H9 (cell line): ENCODE results near the gene RBM34. TPM values are rescaled to one million over a fixed set of nuclear protein-coding genes. Genes with fewer than 3 reads are reported as not detected.
A peak's percentile ranks its signal among the peaks of the same experiment; 100 is the strongest.
"Not testable (repeated sequence)": the region's sequence is repeated elsewhere in the genome, so short reads cannot be mapped to it uniquely, and the experiment has no call there.

ENCODE experiments used
- DNase-seq: peaks from one replicate; pipeline ENCODE4 v3.0.0-alpha.2; 2017
- H2AFZ ChIP-seq: one replicate; pipeline ENCODE4 v1.6.1; 2013; ENCODE audit warnings: mild to moderate bottlenecking, low read length, control low read depth, moderate library complexity
- H2AK5ac ChIP-seq: 2 replicates; pipeline ENCODE4 v1.6.1; 2013; ENCODE audit warnings: low read length, control low read depth, mixed read lengths; ENCODE audit not compliant: insufficient read length
- H2BK120ac ChIP-seq: one replicate; pipeline ENCODE4 v1.6.1; 2013; ENCODE audit warnings: low read depth, mild to moderate bottlenecking, low read length, control low read depth, inconsistent platforms; ENCODE audit not compliant: poor library complexity, severe bottlenecking
- H2BK12ac ChIP-seq: 2 replicates; pipeline ENCODE4 v1.6.1; 2013; ENCODE audit warnings: low read length, control low read depth, mixed read lengths, low read depth; ENCODE audit not compliant: insufficient read length
- H2BK15ac ChIP-seq: 2 replicates; pipeline ENCODE4 v1.6.1; 2013; ENCODE audit warnings: low read depth, low read length, control low read depth
- H2BK20ac ChIP-seq: one replicate; pipeline ENCODE4 v1.6.1; 2013; ENCODE audit warnings: low read depth, mild to moderate bottlenecking, low read length, control low read depth, inconsistent platforms; ENCODE audit not compliant: poor library complexity, severe bottlenecking
- H2BK5ac ChIP-seq: 2 replicates; pipeline ENCODE4 v1.6.1; 2013; ENCODE audit warnings: low read length, control low read depth, mixed read lengths; ENCODE audit not compliant: insufficient read length
- H3K14ac ChIP-seq: 2 replicates; pipeline ENCODE4 v1.6.1; 2013; ENCODE audit warnings: low read length, control low read depth; ENCODE audit not compliant: insufficient read depth
- H3K18ac ChIP-seq: 2 replicates; pipeline ENCODE4 v1.6.1; 2013; ENCODE audit warnings: low read depth, mild to moderate bottlenecking, mixed read lengths, low read length, control low read depth; ENCODE audit not compliant: insufficient read length
- H3K23ac ChIP-seq: 2 replicates; pipeline ENCODE4 v1.6.1; 2013; ENCODE audit warnings: low read length, control low read depth, mixed read lengths, low read depth; ENCODE audit not compliant: insufficient read length
- H3K23me2 ChIP-seq: 2 replicates; pipeline ENCODE4 v1.6.1; 2013; ENCODE audit warnings: low read depth, mild to moderate bottlenecking, mixed read lengths, low read length, control low read depth; ENCODE audit not compliant: insufficient read length, poor library complexity, severe bottlenecking
- H3K27ac ChIP-seq: 2 replicates; pipeline ENCODE4 v1.5.1; 2013; ENCODE audit warnings: low read length, control low read depth, mixed read lengths, low read depth; ENCODE audit not compliant: insufficient read length
- H3K27me3 ChIP-seq: 2 replicates; pipeline ENCODE4 v1.6.1; 2013; ENCODE audit warnings: low read length, control low read depth, inconsistent platforms; ENCODE audit not compliant: insufficient read depth
- H3K4ac ChIP-seq: 2 replicates; pipeline ENCODE4 v1.6.1; 2013; ENCODE audit warnings: low read depth, mild to moderate bottlenecking, control low read depth, inconsistent platforms, low read length, moderate library complexity
- H3K4me1 ChIP-seq: 2 replicates; pipeline ENCODE4 v1.6.1; 2013; ENCODE audit warnings: low read length, control low read depth, inconsistent platforms; ENCODE audit not compliant: insufficient read depth
- H3K4me2 ChIP-seq: 2 replicates; pipeline ENCODE4 v1.6.1; 2013; ENCODE audit warnings: low read length, control low read depth, mixed read lengths; ENCODE audit not compliant: insufficient read length, insufficient read depth
- H3K56ac ChIP-seq: 2 replicates; pipeline ENCODE4 v1.6.1; 2013; ENCODE audit warnings: low read depth, mild to moderate bottlenecking, mixed read lengths, low read length, control low read depth; ENCODE audit not compliant: insufficient read length
- H3K79me1 ChIP-seq: 2 replicates; pipeline ENCODE4 v1.6.1; 2013; ENCODE audit warnings: low read depth, mild to moderate bottlenecking, moderate library complexity, low read length, control low read depth, inconsistent platforms; ENCODE audit not compliant: insufficient read depth, poor library complexity, severe bottlenecking
- H3K79me2 ChIP-seq: 2 replicates; pipeline ENCODE4 v1.6.1; 2013; ENCODE audit warnings: low read length, control low read depth, inconsistent platforms; ENCODE audit not compliant: insufficient read depth
- H3K9ac ChIP-seq: 2 replicates; pipeline ENCODE4 v1.6.1; 2013; ENCODE audit warnings: low read length, control low read depth, mixed read lengths; ENCODE audit not compliant: insufficient read length; ENCODE audit errors: extremely low read depth
- H3K9me3 ChIP-seq: one replicate; pipeline ENCODE4 v1.6.1; 2013; ENCODE audit warnings: low read depth, low read length, inconsistent platforms; ENCODE audit not compliant: control insufficient read depth
- H3T11ph ChIP-seq: one replicate; pipeline ENCODE4 v1.6.1; 2013; ENCODE audit warnings: mild to moderate bottlenecking, low read length, control low read depth, inconsistent platforms
- H4K20me1 ChIP-seq: one replicate; pipeline ENCODE4 v1.6.1; 2013; ENCODE audit not compliant: control insufficient read depth, insufficient read length, insufficient read depth
- H4K5ac ChIP-seq: 2 replicates; pipeline ENCODE4 v1.6.1; 2013; ENCODE audit warnings: low read depth, mild to moderate bottlenecking, mixed read lengths, low read length, control low read depth; ENCODE audit not compliant: insufficient read length
- H4K8ac ChIP-seq: replicated peaks from 2 replicates; pipeline ENCODE4 v1.6.1; 2013; ENCODE audit warnings: low read length, control low read depth, mixed read lengths, low read depth; ENCODE audit not compliant: insufficient read length
- H4K91ac ChIP-seq: 2 replicates; pipeline ENCODE4 v1.6.1; 2013; ENCODE audit warnings: low read depth, mild to moderate bottlenecking, moderate library complexity, mixed read lengths, low read length, control low read depth; ENCODE audit not compliant: insufficient read length
- H3K27ac Mint-ChIP-seq, 3 experiments: 2 replicates in 2 of 3; 3 replicates in 1 of 3; pipeline ENCODE4 v1.8.0; 2020 to 2021; ENCODE audit warnings: mixed read lengths in 3 of 3, mild to moderate bottlenecking in 1 of 3, moderate library complexity in 1 of 3
- H3K27me3 Mint-ChIP-seq: 2 replicates; pipeline ENCODE4 v1.8.0; 2021; ENCODE audit warnings: low read depth, mild to moderate bottlenecking, moderate library complexity, mixed read lengths
- H3K36me3 Mint-ChIP-seq, 3 experiments: 2 replicates in 2 of 3; 3 replicates in 1 of 3; pipeline ENCODE4 v1.8.0; 2020 to 2021; ENCODE audit warnings: low read depth in 3 of 3, mixed read lengths in 3 of 3; ENCODE audit not compliant: insufficient read depth in 1 of 3
- H3K4me1 Mint-ChIP-seq, 2 experiments: 2 replicates each; pipeline ENCODE4 v1.8.0; 2020; ENCODE audit warnings: mixed read lengths in 2 of 2
- H3K4me3 Mint-ChIP-seq, 2 experiments: 2 replicates in 1 of 2; 3 replicates in 1 of 2; pipeline ENCODE4 v1.8.0; 2020 to 2021; ENCODE audit warnings: mild to moderate bottlenecking in 2 of 2, mixed read lengths in 2 of 2, moderate library complexity in 1 of 2
- H3K9me3 Mint-ChIP-seq, 2 experiments: 2 replicates in 1 of 2; 3 replicates in 1 of 2; pipeline ENCODE4 v1.8.0; 2020; ENCODE audit warnings: mild to moderate bottlenecking in 2 of 2, mixed read lengths in 2 of 2, moderate library complexity in 1 of 2
- CTCF ChIP-seq: fragments of 200-600 bp; sonication (generic); conservative IDR thresholded peaks from 3 replicates; pipeline ENCODE4 v1.8.0; 2021; ENCODE audit warnings: antibody characterized with exemption, mild to moderate bottlenecking
- WGBS: extraction: QIAGEN DNeasy Blood & Tissue Kit; methylation state at CpG from one replicate; pipeline ENCODE4 v1.1.7; 2013; ENCODE audit warnings: missing lambda C conversion rate, low lambda C conversion rate, mixed read lengths; ENCODE audit not compliant: insufficient read length; ENCODE audit errors: extremely low coverage; 5-methylcytosine and 5-hydroxymethylcytosine counted together
- total RNA-seq: library from RNA; stranded (reverse); gene quantifications from 2 replicates; pipeline ENCODE4 v1.2.1, GENCODE V29; 2021

RBM34 gene
- total RNA-seq, 1 experiment from 2014 or later: 121 TPM

DNA sequence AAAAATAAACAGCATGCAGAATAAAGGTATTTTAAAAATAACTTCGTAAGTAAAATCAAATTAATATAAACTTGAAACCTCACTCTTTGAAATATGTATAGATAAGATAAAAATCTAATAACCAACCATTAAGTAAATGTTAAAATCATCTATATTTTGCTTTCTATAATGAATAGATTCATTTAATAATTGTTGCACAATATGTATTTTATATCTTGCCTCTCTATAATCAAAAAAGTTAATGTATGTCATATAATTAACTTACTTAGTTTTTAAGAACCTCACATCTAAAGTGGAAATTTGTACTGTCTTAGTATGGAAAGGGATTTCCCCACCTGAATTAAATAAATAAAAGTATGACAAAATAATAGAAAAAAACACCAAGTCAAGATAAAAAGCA, 42.4 kb upstream of the RBM34 start:
- Histone ChIP-seq H2BK120ac (no peak overlapping the region), H3K9ac (no peak overlapping the region), H4K91ac (no peak overlapping the region), H4K5ac (no peak overlapping the region), H2BK5ac (no peak overlapping the region), H3K4me2 (no peak overlapping the region), H3K4me1 (no peaks in the 10 kb centered on the region), H4K20me1 (no peaks in the 10 kb centered on the region), H2BK20ac (no peak overlapping the region), H2BK15ac (no peak overlapping the region), H3K56ac (no peak overlapping the region), H3K4ac (no peak overlapping the region), H3K27ac (no peak overlapping the region), H2AK5ac (no peak overlapping the region), H3K14ac (no peak overlapping the region), H2BK12ac (no peak overlapping the region), H3K23me2 (no peaks in the 10 kb centered on the region), H3K79me1 (no peaks in the 10 kb centered on the region), H3K79me2 (no peaks in the 10 kb centered on the region), H3K18ac (no peak overlapping the region), H3K27me3 (no peaks in the 10 kb centered on the region), H2AFZ (no peak overlapping the region), H3K23ac (no peak overlapping the region), H3T11ph (no peak overlapping the region), H4K8ac (no peak overlapping the region), H3K9me3 (no peaks in the 10 kb centered on the region)
- Mint-ChIP-seq H3K4me3 (no peak overlapping the region), H3K27me3 (no peaks in the 10 kb centered on the region), H3K4me1 (peaks cover 17 to 22% of the 10 kb centered on the region in 2 experiments), H3K9me3 (no peaks in the 10 kb centered on the region), H3K36me3 (peaks cover 4 to 18% (median 14%) of the 10 kb centered on the region in 3 experiments; a peak in 6 of 7 replicates), H3K27ac (no peak overlapping the region)
- WGBS: no CpG with 5 or more reads among the region's 1 CpG
- TF ChIP-seq CTCF: no peak
- DNase-seq: no peak

DNA sequence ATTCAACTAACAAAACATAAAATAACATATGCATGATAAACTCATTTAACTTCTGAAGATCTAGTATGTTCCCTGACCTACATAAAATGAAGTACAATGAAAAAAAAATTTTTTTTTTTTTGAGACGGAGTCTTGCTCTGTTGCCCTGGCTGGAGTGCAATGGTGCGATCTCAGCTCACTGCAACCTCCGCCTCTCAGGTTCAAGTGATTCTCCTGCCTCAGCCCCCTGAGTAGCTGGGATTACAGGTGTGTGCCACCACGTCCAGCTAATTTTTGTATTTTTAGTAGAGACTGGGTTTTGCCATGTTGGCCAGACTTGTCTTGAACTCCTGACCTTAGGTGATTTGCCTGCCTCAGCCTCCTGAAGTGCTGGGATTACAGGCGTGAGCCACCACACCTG, 41.4 kb upstream of the RBM34 start:
- H2BK20ac ChIP-seq, H3K23ac ChIP-seq, H3K23me2 ChIP-seq, H3K56ac ChIP-seq, H3K79me1 ChIP-seq, H4K20me1 ChIP-seq, H3K9ac ChIP-seq, H2BK5ac ChIP-seq, H4K5ac ChIP-seq, H3K4me2 ChIP-seq, H3K4ac ChIP-seq, H3K27ac ChIP-seq, H2AFZ ChIP-seq, H2BK120ac ChIP-seq, H3K4me3 Mint-ChIP-seq, H3K79me2 ChIP-seq, H2BK12ac ChIP-seq, H3K27me3 ChIP-seq, H4K8ac ChIP-seq, H3K14ac ChIP-seq, H3K18ac ChIP-seq, H3K4me1 ChIP-seq, H3K9me3 ChIP-seq, H3K27me3 Mint-ChIP-seq, H3T11ph ChIP-seq, H2BK15ac ChIP-seq, H4K91ac ChIP-seq, H3K9me3 Mint-ChIP-seq, DNase-seq, H2AK5ac ChIP-seq: not testable (repeated sequence)
- Mint-ChIP-seq H3K36me3 (peaks cover 4 to 18% (median 14%) of the 10 kb centered on the region in 3 experiments; a peak in 6 of 7 replicates), H3K27ac (peak overlapping the region in 1 of 3 experiments; percentile 50; a peak in 1 of 7 replicates), H3K4me1 (peaks cover 21 to 23% of the 10 kb centered on the region in 2 experiments)
- no CpG with 5 or more reads among the region's 5 CpGs for WGBS
